GM23338 (cell line): ENCODE results near the gene AOPEP. TPM values are rescaled to one million over a fixed set of nuclear protein-coding genes. Genes with fewer than 3 reads are reported as not detected.

Experiments used
- ATAC-seq: fragments of 200-7000 bp; cut with Tn5 transposase; 3 replicates; pipeline ENCODE4 v1.9.1; 2020
- DNase-seq: peaks from one replicate; pipeline ENCODE4 v3.0.0-alpha.2; 2015; ENCODE audit warnings: low spot score
- H2AFZ ChIP-seq: fragments of 200-600 bp; sonication (generic); 2 replicates; pipeline ENCODE4 v1.8.0; 2016; ENCODE audit warnings: antibody characterized with exemption, mild to moderate bottlenecking, moderate library complexity
- H3F3A ChIP-seq: fragments of 200-600 bp; sonication (generic); replicated peaks from 2 replicates; pipeline ENCODE4 v1.8.0; 2017; ENCODE audit warnings: antibody characterized with exemption, mixed run types, low read depth
- H3K27ac ChIP-seq: fragments of 200-600 bp; sonication (generic); 2 replicates; pipeline ENCODE4 v1.6.1; 2016; ENCODE audit warnings: low read depth
- H3K27me3 ChIP-seq: fragments of 200-600 bp; sonication (generic); 2 replicates; pipeline ENCODE4 v1.8.0; 2016; ENCODE audit warnings: mild to moderate bottlenecking, mixed run types, moderate library complexity; ENCODE audit not compliant: insufficient read depth
- H3K36me3 ChIP-seq: fragments of 200-600 bp; sonication (generic); 2 replicates; pipeline ENCODE4 v1.8.0; 2016; ENCODE audit warnings: mild to moderate bottlenecking; ENCODE audit not compliant: insufficient read depth
- H3K4me1 ChIP-seq: fragments of 200-600 bp; sonication (generic); 2 replicates; pipeline ENCODE4 v1.8.0; 2016; ENCODE audit warnings: mild to moderate bottlenecking, moderate library complexity; ENCODE audit not compliant: insufficient read depth
- H3K4me2 ChIP-seq: fragments of 200-600 bp; sonication (generic); 2 replicates; pipeline ENCODE4 v1.7.1; 2017; ENCODE audit warnings: mixed run types
- H3K4me3 ChIP-seq: fragments of 200-600 bp; sonication (generic); 2 replicates; pipeline ENCODE4 v1.6.1; 2016; ENCODE audit warnings: mixed run types
- H3K79me2 ChIP-seq: fragments of 200-600 bp; sonication (generic); replicated peaks from 2 replicates; pipeline ENCODE4 v1.8.0; 2017; ENCODE audit warnings: mild to moderate bottlenecking; ENCODE audit not compliant: insufficient read depth
- H3K9me2 ChIP-seq: fragments of 200-600 bp; sonication (generic); 2 replicates; pipeline ENCODE4 v1.8.0; 2017; ENCODE audit not compliant: insufficient read depth
- H4K20me1 ChIP-seq: fragments of 200-600 bp; sonication (generic); replicated peaks from 2 replicates; pipeline ENCODE4 v1.8.0; 2017; ENCODE audit warnings: mild to moderate bottlenecking; ENCODE audit not compliant: insufficient read depth
- H3K27ac Mint-ChIP-seq: 2 replicates; pipeline ENCODE4 v1.8.0; 2020; ENCODE audit warnings: inconsistent platforms, mild to moderate bottlenecking, moderate library complexity, mixed read lengths
- H3K27me3 Mint-ChIP-seq: 3 replicates; pipeline ENCODE4 v1.8.0; 2022; ENCODE audit warnings: low read depth, mild to moderate bottlenecking, moderate library complexity, mixed read lengths, inconsistent platforms; ENCODE audit not compliant: insufficient read depth, poor library complexity
- H3K36me3 Mint-ChIP-seq: 3 replicates; pipeline ENCODE4 v1.8.0; 2021; ENCODE audit warnings: low read depth, mild to moderate bottlenecking, inconsistent platforms, moderate library complexity, mixed read lengths
- H3K4me1 Mint-ChIP-seq: 3 replicates; pipeline ENCODE4 v1.8.0; 2020; ENCODE audit warnings: mild to moderate bottlenecking, inconsistent platforms, mixed read lengths
- H3K4me3 Mint-ChIP-seq: 3 replicates; pipeline ENCODE4 v1.8.0; 2021; ENCODE audit warnings: moderate library complexity, mild to moderate bottlenecking, inconsistent platforms, mixed read lengths
- H3K9me3 Mint-ChIP-seq: 3 replicates; pipeline ENCODE4 v1.8.0; 2020; ENCODE audit warnings: moderate library complexity, mild to moderate bottlenecking, inconsistent platforms, mixed read lengths
- CREB1 ChIP-seq: fragments of 250-450 bp; sonication (Bioruptor Pico); IDR thresholded peaks from 2 replicates; pipeline ENCODE4 v1.5.0; 2020; ENCODE audit warnings: low read depth, mild to moderate bottlenecking, moderate library complexity
- CTCF ChIP-seq, 2 experiments: fragments of 200-600 bp in 1 of 2; sonication (generic) in 1 of 2; conservative IDR thresholded peaks; 2 replicates each; pipeline versions ENCODE4 v1.5.1 to v1.6.1; 2016 to 2017; ENCODE audit warnings: antibody characterized with exemption in 2 of 2, low read depth in 2 of 2, mild to moderate bottlenecking in 2 of 2, moderate library complexity in 1 of 2
- ETS1 ChIP-seq: IDR thresholded peaks from 2 replicates; pipeline ENCODE4 v1.6.1; 2016; ENCODE audit warnings: antibody characterized with exemption
- EZH2 ChIP-seq: fragments of 200-600 bp; sonication (generic); IDR thresholded peaks from one replicate; pipeline ENCODE4 v1.8.0; 2017; ENCODE audit warnings: antibody characterized with exemption, mild to moderate bottlenecking, low read depth; ENCODE audit not compliant: unreplicated experiment
- EZH2phosphoT487 ChIP-seq: fragments of 200-600 bp; sonication (generic); IDR thresholded peaks from one replicate; pipeline ENCODE4 v1.8.1; 2018; ENCODE audit warnings: antibody characterized with exemption; ENCODE audit not compliant: unreplicated experiment
- JUNB ChIP-seq: IDR thresholded peaks from one replicate; pipeline ENCODE4 v1.6.1; 2016; ENCODE audit warnings: antibody characterized with exemption; ENCODE audit not compliant: unreplicated experiment
- NANOG ChIP-seq: IDR thresholded peaks from 2 replicates; pipeline ENCODE4 v1.6.1; 2016; ENCODE audit warnings: antibody characterized with exemption, borderline replicate concordance
- POLR2AphosphoS5 ChIP-seq: IDR thresholded peaks from 2 replicates; pipeline ENCODE4 v1.6.1; 2016; ENCODE audit warnings: antibody characterized with exemption, low read depth
- REST ChIP-seq: IDR thresholded peaks from one replicate; pipeline ENCODE4 v1.6.1; 2018; ENCODE audit warnings: antibody characterized with exemption; ENCODE audit not compliant: unreplicated experiment
- STAT1 ChIP-seq: IDR thresholded peaks from one replicate; pipeline ENCODE4 v1.6.1; 2016; ENCODE audit warnings: antibody characterized with exemption; ENCODE audit not compliant: unreplicated experiment
- ZNF114 ChIP-seq: fragments of 250-450 bp; sonication (Bioruptor Pico); IDR thresholded peaks from 2 replicates; pipeline ENCODE4 v1.5.0; 2020; ENCODE audit warnings: mild to moderate bottlenecking, moderate library complexity
- ZNF331 ChIP-seq: fragments of 250-450 bp; sonication (Bioruptor Pico); IDR thresholded peaks from 2 replicates; pipeline ENCODE4 v1.5.0; 2020; ENCODE audit warnings: low read depth, mild to moderate bottlenecking, moderate library complexity
- ZNF462 ChIP-seq: fragments of 250-450 bp; sonication (Bioruptor Pico); IDR thresholded peaks from 2 replicates; pipeline ENCODE4 v1.5.0; 2020; ENCODE audit warnings: mild to moderate bottlenecking, moderate library complexity
- polyA plus RNA-seq: library from polyadenylated mRNA; unstranded; fragments of >200 nt; fragmentation: Nextera tagmentation; extraction: Ambion mirVana; gene quantifications from 2 replicates; pipeline ENCODE4 v1.2.1, GENCODE V29; 2016
- total RNA-seq: library from RNA; depleted of rRNA; stranded (reverse); fragments of >200 nt; shearing (Covaris generic); gene quantifications from 2 replicates; pipeline ENCODE4 v1.2.3, GENCODE V29; 2014

The AOPEP gene
- total and polyA plus RNA-seq, 2 experiments from 2014 or later, result 7.0 to 16.5 TPM

- DNase-seq (no peak), ATAC-seq (no peak)
- Mint-ChIP-seq H3K4me3 (no peak overlapping the region), H3K4me1 (peaks cover 21% of the 10 kb centered on the region), H3K9me3 (no peaks in the 10 kb centered on the region), H3K27me3 (no peaks in the 10 kb centered on the region), H3K27ac (no peak overlapping the region), H3K36me3 (no peaks in the 10 kb centered on the region)
- H3F3A ChIP-seq, result no peaks in the 10 kb centered on the region
- no peaks in the 10 kb centered on the region for H3K79me2 ChIP-seq
- H3K27me3 ChIP-seq, result no peaks in the 10 kb centered on the region
- H3K4me3 ChIP-seq, result no peak overlapping the region
- 0 out of 2 replicates have a peak, but pooled peaks cover 4% of the 10 kb centered on the region for H3K9me2 ChIP-seq
- peaks cover 9% of the 10 kb centered on the region; the same call in 1 of the 2 replicates for H3K4me1 ChIP-seq
- H3K4me2 ChIP-seq, result no peak overlapping the region
- no peak for TF ChIP-seq NANOG
- no peak for TF ChIP-seq ZNF462 (CRISPR knock-in tag)
- no peak for TF ChIP-seq STAT1
- TF ChIP-seq EZH2, result no peak
- TF ChIP-seq JUNB, result no peak
- TF ChIP-seq ETS1, result no peak
- TF ChIP-seq CTCF (conservative IDR thresholded peaks at IDR 0.05; ENCODE audit: low read depth in 2 of 2), result no peak
- TF ChIP-seq CREB1 (CRISPR knock-in tag), result no peak
- TF ChIP-seq EZH2phosphoT487, result no peak
- no peak for TF ChIP-seq REST
- no peak for TF ChIP-seq ZNF331 (CRISPR knock-in tag)
- no peak for TF ChIP-seq POLR2AphosphoS5
- TF ChIP-seq ZNF114, result no peak
- H4K20me1 ChIP-seq, result no peaks in the 10 kb centered on the region
- H3K36me3 ChIP-seq, result no peaks in the 10 kb centered on the region
- no peak overlapping the region for H3K27ac ChIP-seq
- H2AFZ ChIP-seq, result no peak overlapping the region
These were observed 138.5 kb downstream of the AOPEP start for GRCh38 chr9:94864862-94865509.
